ENCODE measurements around the gene C13orf46. TPM values are rescaled to one million over a fixed set of nuclear protein-coding genes. Genes with fewer than 3 reads are reported as not detected.

The C13orf46 gene
- total and polyA plus RNA-seq, 2 of the 8 experiments (the other 6 are each of a cell fraction or from before 2014, with no cell fraction given): 0.23 to 0.28 TPM

DNA sequence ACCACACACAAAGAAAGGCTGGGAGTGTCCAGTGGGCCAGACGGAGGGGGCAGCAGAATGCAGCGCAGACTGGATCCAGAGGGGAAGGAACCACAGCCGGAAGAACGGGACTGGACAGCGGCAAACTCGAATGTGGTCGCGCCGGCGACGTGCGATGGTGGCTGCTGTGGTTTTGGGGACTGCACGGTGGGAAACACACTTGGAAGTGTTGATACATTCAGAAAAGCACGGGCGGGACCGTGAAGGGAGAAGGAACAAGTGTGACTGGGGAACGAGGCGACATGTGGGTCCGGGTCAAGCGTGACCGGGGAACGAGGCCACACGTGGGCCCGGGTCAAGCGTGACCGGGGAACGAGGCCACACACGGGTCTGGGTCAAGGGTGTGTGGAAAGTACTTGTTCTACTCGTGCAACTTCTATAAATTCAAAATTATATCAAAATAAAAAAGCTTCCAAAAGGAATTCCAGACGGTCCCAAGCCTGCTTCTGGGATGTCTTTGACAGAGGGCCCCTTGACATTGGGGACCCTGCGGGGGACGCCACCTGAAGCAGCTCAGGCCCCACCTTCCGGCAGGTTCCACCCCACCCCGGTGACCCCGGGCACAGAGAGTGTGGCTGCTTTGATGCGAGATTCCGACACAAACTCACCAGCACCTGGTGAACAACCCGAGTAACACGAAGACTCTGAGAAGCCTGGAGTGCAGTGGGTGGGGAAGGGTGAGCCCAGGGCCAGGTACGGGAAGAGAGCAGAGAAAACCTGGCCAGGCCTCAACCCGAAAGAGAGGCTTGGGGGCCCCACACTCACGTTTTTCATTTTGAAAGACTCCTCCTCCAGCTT, 25.1 kb upstream of the C13orf46 start (continued):
- TF ChIP-seq, protein P1, sequence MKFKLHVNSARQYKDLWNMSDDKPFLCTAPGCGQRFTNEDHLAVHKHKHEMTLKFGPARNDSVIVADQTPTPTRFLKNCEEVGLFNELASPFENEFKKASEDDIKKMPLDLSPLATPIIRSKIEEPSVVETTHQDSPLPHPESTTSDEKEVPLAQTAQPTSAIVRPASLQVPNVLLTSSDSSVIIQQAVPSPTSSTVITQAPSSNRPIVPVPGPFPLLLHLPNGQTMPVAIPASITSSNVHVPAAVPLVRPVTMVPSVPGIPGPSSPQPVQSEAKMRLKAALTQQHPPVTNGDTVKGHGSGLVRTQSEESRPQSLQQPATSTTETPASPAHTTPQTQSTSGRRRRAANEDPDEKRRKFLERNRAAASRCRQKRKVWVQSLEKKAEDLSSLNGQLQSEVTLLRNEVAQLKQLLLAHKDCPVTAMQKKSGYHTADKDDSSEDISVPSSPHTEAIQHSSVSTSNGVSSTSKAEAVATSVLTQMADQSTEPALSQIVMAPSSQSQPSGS (IDR thresholded peaks at IDR 0.05; ENCODE audit: low read length): no peak
- TF ChIP-seq ZNF274 (IDR thresholded peaks at IDR 0.05; ENCODE audit: borderline replicate concordance, extremely low read depth, low read length) (no peak), BRCA1 (IDR thresholded peaks at IDR 0.05; ENCODE audit: low read depth, low read length) (no peak)

Data from H1 (cell line).